ENCODE results near the gene PTGDS. TPM values are rescaled to one million over a fixed set of nuclear protein-coding genes. Genes with fewer than 3 reads are reported as not detected.

The PTGDS gene
- total and polyA plus RNA-seq, 4 donors: 0.23 to 15.2 (median 6.4) TPM

- WGBS: 95% methylated on average over 25 of the region's 25 CpGs
These were observed 22.8 kb upstream of the PTGDS start for GRCh38 chr9:136954270-136955083.

More at GRCh38 chr9:136954270-136955083, 22.8 kb upstream of the PTGDS start:
- H3K27ac ChIP-seq (ENCODE audit: low read depth in 1 of 2, low read length in 2 of 2): no peak overlapping the region
- H3K4me1 ChIP-seq (ENCODE audit: control insufficient read depth in 4 of 4, insufficient read depth in 4 of 4, low read length in 3 of 4): peaks cover 0 to 10% (median under 1%) of the 10 kb centered on the region in 4 donors
- H3K4me3 ChIP-seq (ENCODE audit: low read depth in 1 of 3, low read length in 3 of 3): no peak overlapping the region
- no peak for DNase-seq (ENCODE audit: low spot score)
- TF ChIP-seq ZBTB33 (IDR thresholded peaks at IDR 0.05): no peak
- TF ChIP-seq EGR1 (IDR thresholded peaks at IDR 0.05; ENCODE audit: low read depth in 2 of 2): no peak
- no peak for TF ChIP-seq REST (IDR thresholded peaks at IDR 0.05)
- no peak for TF ChIP-seq YY1 (IDR thresholded peaks at IDR 0.05)
- TF ChIP-seq FOXA1 (IDR thresholded peaks at IDR 0.05): no peak
- TF ChIP-seq JUND (IDR thresholded peaks at IDR 0.05): no peak
- TF ChIP-seq RAD21 (IDR thresholded peaks at IDR 0.05): no peak
- no peak for TF ChIP-seq MAX (IDR thresholded peaks at IDR 0.05)
- TF ChIP-seq FOXA2 (IDR thresholded peaks at IDR 0.05): no peak
- TF ChIP-seq TAF1 (conservative IDR thresholded peaks at IDR 0.05): no peak
- TF ChIP-seq HNF4A (conservative IDR thresholded peaks at IDR 0.05): no peak
- TF ChIP-seq GABPA (IDR thresholded peaks at IDR 0.05 in 1 of 2, conservative IDR thresholded peaks at IDR 0.05 in 1 of 2): no peak
- no peak for TF ChIP-seq NR2F2 (IDR thresholded peaks at IDR 0.05)
- TF ChIP-seq ATF3 (IDR thresholded peaks at IDR 0.05): no peak
- no peak for TF ChIP-seq SP1 (IDR thresholded peaks at IDR 0.05)
- TF ChIP-seq CTCF (IDR thresholded peaks at IDR 0.05; ENCODE audit: low read depth, low read length, missing input control): no peak
- TF ChIP-seq RXRA (IDR thresholded peaks at IDR 0.05): no peak
- TF ChIP-seq HNF4G (IDR thresholded peaks at IDR 0.05): no peak
- H3K36me3 ChIP-seq (ENCODE audit: control insufficient read depth in 4 of 4, insufficient read depth in 3 of 4, low read depth in 1 of 4, low read length in 3 of 4): no peaks in the 10 kb centered on the region
- no peaks in the 10 kb centered on the region for H3K9me3 ChIP-seq (ENCODE audit: control insufficient read depth in 4 of 4, low read length in 3 of 4)
- H3K27me3 ChIP-seq (ENCODE audit: control insufficient read depth in 4 of 4, insufficient read depth in 4 of 4, low read length in 3 of 4): no peaks in the 10 kb centered on the region
- no peak overlapping the region for H3K9ac ChIP-seq (ENCODE audit: low read depth in 1 of 2, low read length in 2 of 2)
